Stomach (tissue), 9 donors: ENCODE results near the gene ECE1. TPM values are rescaled to one million over a fixed set of nuclear protein-coding genes. Genes with fewer than 3 reads are reported as not detected.
"Not testable (repeated sequence)": the region's sequence is repeated elsewhere in the genome, so short reads cannot be mapped to it uniquely, and the experiment has no call there.

Experiments
- DNase-seq, 2 donors: peaks; one replicate each; pipeline versions ENCODE4 v3.0.0 to v3.0.0-alpha.2; 2013 to 2019
- H3K27ac ChIP-seq, 5 donors: fragments of 200-600 bp in 4 of 5; sonication (generic) in 4 of 5; one replicate each; pipeline ENCODE4 v1.5.1; 2013 to 2019; ENCODE audit warnings: mild to moderate bottlenecking in 1 of 5, moderate library complexity in 1 of 5
- H3K27me3 ChIP-seq, 3 donors: fragments of 200-600 bp; sonication (generic); one replicate each; pipeline ENCODE4 v1.5.1; 2017 to 2019; ENCODE audit warnings: mixed run types in 1 of 3
- H3K36me3 ChIP-seq, 4 donors: fragments of 200-600 bp; sonication (generic); 1 replicate in 3 of 4; 2 replicates in 1 of 4; pipeline ENCODE4 v1.5.1; 2016 to 2019
- H3K4me1 ChIP-seq, 4 donors: fragments of 200-600 bp; sonication (generic); one replicate each; pipeline ENCODE4 v1.5.1; 2016 to 2019
- H3K4me3 ChIP-seq, 4 donors: fragments of 200-600 bp; sonication (generic) in 3 of 4; one replicate each; pipeline ENCODE4 v1.5.1; 2016 to 2019; ENCODE audit warnings: mild to moderate bottlenecking in 1 of 4
- H3K9me3 ChIP-seq, 4 donors: fragments of 200-600 bp; sonication (generic); one replicate each; pipeline ENCODE4 v1.5.1; 2016 to 2019
- CTCF ChIP-seq, 7 experiments: fragments of 450-650 bp in 4 of 7; fragments of 200-600 bp in 3 of 7; sonication (generic) in 3 of 7; IDR thresholded peaks; one replicate each; pipeline ENCODE4 v1.5.1; 2016 to 2019; ENCODE audit warnings: antibody characterized with exemption in 7 of 7, control low read depth in 2 of 7, mild to moderate bottlenecking in 1 of 7
- EP300 ChIP-seq: sonication (generic); formaldehyde crosslinking; IDR thresholded peaks from one replicate; pipeline ENCODE4 v1.6.1; 2017; ENCODE audit warnings: antibody characterized with exemption
- POLR2A ChIP-seq, 4 donors: fragments of 450-650 bp; IDR thresholded peaks; one replicate each; pipeline ENCODE4 v1.6.1; 2016; ENCODE audit warnings: antibody characterized with exemption in 4 of 4, control low read depth in 2 of 4, mild to moderate bottlenecking in 1 of 4, moderate library complexity in 1 of 4
- POLR2AphosphoS5 ChIP-seq, 3 donors: sonication (generic); formaldehyde crosslinking; IDR thresholded peaks; one replicate each; pipeline ENCODE4 v1.6.1; 2016; ENCODE audit warnings: antibody characterized with exemption in 3 of 3
- WGBS, 5 donors: extraction: QIAGEN DNeasy Blood & Tissue Kit in 3 of 5; methylation state at CpG; one replicate each; pipeline versions ENCODE4 v1.1.5 to v1.1.7; 2013 to 2018; 5-methylcytosine and 5-hydroxymethylcytosine counted together
- intact Hi-C: fragments of 100-400 bp; cut with DNase I; formaldehyde crosslinking; loops from one replicate; pipeline ENCODE4 v1.15.1; 2023; ENCODE audit warnings: low total_unique reads
- polyA plus RNA-seq, 3 donors: library from polyadenylated mRNA; stranded (reverse); fragments of 200-250 nt; gene quantifications; one replicate each; pipeline ENCODE4 v1.2.3, GENCODE V29; 2013
- total RNA-seq, 5 donors: library from RNA; depleted of rRNA; stranded (reverse); fragments of >200 nt; gene quantifications; one replicate each; pipeline versions ENCODE4 v1.1.0 to v1.2.3, GENCODE V29; 2014 to 2016
- donor health status: healthy with polysubstance abuse.
- donor health status: Bipolar disorder and iron deficiency.
- donor health status: healthy.

The ECE1 gene
- total and polyA plus RNA-seq, 8 donors: 17.6 to 574 (median 42.6) TPM

GRCh38 chr1:21175670-21176581 lies 114.3 kb downstream of the ECE1 start:
- Histone ChIP-seq H3K4me3 (peak overlapping the region; percentile 78 to 93 (median 83)), H3K27me3 (no peaks in the 10 kb centered on the region), H3K4me1 (peaks cover 11 to 51% (median 25%) of the 10 kb centered on the region in 4 donors), H3K27ac (peak overlapping the region; percentile 92 to 96 (median 95)), H3K9me3 (no peaks in the 10 kb centered on the region), H3K36me3 (peaks cover 0 to 3% (median 0%) of the 10 kb centered on the region in 4 donors)
- 0 to 1% (median 0%) methylated on average over 9 to 67 of the region's 69 CpGs for WGBS, 5 donors
- DNase-seq: peak; percentile 37 to 73
- intact Hi-C loops: no loop called here
- TF ChIP-seq POLR2AphosphoS5 (IDR thresholded peaks at IDR 0.05) (no peak), CTCF (IDR thresholded peaks at IDR 0.05) (no peak), EP300 (no peak), POLR2A (IDR thresholded peaks at IDR 0.05) (no peak)

DNA sequence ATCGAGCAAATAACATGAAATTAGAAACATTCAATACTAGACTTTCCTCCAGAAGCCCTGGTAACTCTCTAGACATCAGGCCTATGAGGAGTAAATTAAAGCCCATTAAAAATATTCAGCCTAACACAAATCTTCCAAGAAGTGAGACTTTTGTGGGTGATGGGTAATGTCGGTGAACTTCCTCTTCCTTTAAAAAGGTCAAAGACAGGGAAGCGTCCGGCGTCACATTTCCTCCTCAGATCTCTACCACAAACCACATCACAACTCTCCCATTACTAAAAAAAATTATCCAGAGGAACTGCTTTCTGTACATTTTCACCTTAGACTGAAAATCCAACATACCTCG lies 115.0 kb downstream of the ECE1 start:
- no peaks in the 10 kb centered on the region for H3K27me3 ChIP-seq
- no peaks in the 10 kb centered on the region for H3K9me3 ChIP-seq
- H3K36me3 ChIP-seq: peaks cover 0 to 6% (median 2%) of the 10 kb centered on the region in 4 donors
- H3K27ac ChIP-seq: peak overlapping the region in 4 of 5 donors; percentile 92 to 96 (median 94)
- TF ChIP-seq POLR2A (IDR thresholded peaks at IDR 0.05) (no peak), POLR2AphosphoS5 (IDR thresholded peaks at IDR 0.05) (no peak), CTCF (IDR thresholded peaks at IDR 0.05) (no peak), EP300 (no peak)
- peaks cover 11 to 57% (median 27%) of the 10 kb centered on the region in 4 donors for H3K4me1 ChIP-seq
- peak overlapping the region; percentile 78 to 93 (median 83) for H3K4me3 ChIP-seq
- intact Hi-C loops: no loop called here
- peak; percentile 49 to 69 for DNase-seq
- 0 to 1% (median 1%) methylated on average over 6 of the region's 6 CpGs for WGBS, 5 donors

DNA sequence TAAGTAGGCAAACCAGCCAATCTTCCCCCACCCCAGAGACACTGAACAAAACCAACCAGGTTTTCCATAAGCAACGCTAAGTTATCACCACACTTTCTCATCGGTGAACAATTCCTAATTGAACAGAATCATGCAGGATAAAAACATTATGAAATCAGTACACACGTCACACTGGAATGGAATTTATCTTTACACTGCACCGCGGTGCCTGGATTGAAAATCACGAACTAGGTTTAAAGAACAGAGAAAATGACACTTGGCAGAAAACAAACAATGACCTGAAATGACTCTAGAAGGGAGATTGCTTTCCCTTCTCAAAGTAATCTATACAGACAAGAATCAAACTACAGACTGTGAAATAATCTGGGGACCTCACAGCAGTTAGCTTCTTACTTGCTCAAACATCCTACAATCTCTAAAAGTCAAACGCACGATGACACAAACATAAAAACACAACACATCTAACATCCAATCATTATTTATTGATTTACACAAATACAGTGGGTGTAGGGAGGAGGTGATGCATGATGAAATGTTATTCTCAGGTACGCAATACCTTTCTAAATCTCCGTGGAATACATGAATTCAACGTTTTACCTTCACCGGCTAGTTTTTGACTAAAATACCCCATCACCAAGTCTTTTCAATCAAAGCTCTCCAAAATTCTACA lies 115.5 kb downstream of the ECE1 start:
- H3K27ac ChIP-seq: peak overlapping the region in 4 of 5 donors; percentile 92 to 96 (median 94)
- intact Hi-C loops: no loop called here
- H3K27me3 ChIP-seq: no peaks in the 10 kb centered on the region
- no peak for TF ChIP-seq EP300
- no peak for TF ChIP-seq POLR2A (IDR thresholded peaks at IDR 0.05)
- peak in 1 of 3 donors; percentile 17 for TF ChIP-seq POLR2AphosphoS5 (IDR thresholded peaks at IDR 0.05)
- no peaks in the 10 kb centered on the region for H3K9me3 ChIP-seq
- peaks cover 11 to 59% (median 27%) of the 10 kb centered on the region in 4 donors for H3K4me1 ChIP-seq
- 7 to 21% (median 16%) methylated on average over 12 of the region's 12 CpGs for WGBS, 5 donors
- H3K4me3 ChIP-seq: peak overlapping the region; percentile 78 to 93 (median 83)
- peak in 1 of 2 donors; percentile 46 for DNase-seq
- peaks cover 0 to 11% (median 6%) of the 10 kb centered on the region in 4 donors for H3K36me3 ChIP-seq

DNA sequence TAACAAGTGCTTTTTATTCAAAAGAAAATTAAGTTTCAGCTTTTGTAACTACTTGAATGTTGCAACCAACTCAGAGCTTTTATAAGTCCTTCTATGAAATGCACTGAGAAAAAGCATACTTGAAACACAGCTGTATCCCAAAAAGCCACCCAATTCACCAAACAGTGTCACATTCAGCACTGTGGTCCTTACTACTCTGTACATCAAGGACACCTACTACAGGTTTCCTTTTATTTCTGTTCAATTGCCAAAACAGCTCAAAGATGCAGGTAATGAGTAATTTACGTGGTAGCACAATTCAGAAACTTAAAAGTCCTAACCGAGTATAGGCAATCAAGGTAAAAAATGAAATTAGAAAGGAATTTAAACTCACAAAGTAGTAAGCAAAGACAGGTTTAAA lies 116.0 kb downstream of the ECE1 start:
- intact Hi-C loops: no loop called here
- H3K4me3 ChIP-seq: peak overlapping the region; percentile 78 to 93 (median 83)
- peaks cover 11 to 59% (median 27%) of the 10 kb centered on the region in 4 donors for H3K4me1 ChIP-seq
- no peak for DNase-seq
- peaks cover 0 to 17% (median 8%) of the 10 kb centered on the region in 4 donors for H3K36me3 ChIP-seq
- 29 to 46% (median 35%) methylated on average over 2 of the region's 2 CpGs for WGBS, 5 donors
- no peak for TF ChIP-seq CTCF (IDR thresholded peaks at IDR 0.05)
- no peak for TF ChIP-seq POLR2A (IDR thresholded peaks at IDR 0.05)
- TF ChIP-seq POLR2AphosphoS5 (IDR thresholded peaks at IDR 0.05): no peak
- TF ChIP-seq EP300: no peak
- peak overlapping the region in 4 of 5 donors; percentile 92 to 96 (median 94) for H3K27ac ChIP-seq
- no peaks in the 10 kb centered on the region for H3K9me3 ChIP-seq
- no peaks in the 10 kb centered on the region for H3K27me3 ChIP-seq

GRCh38 chr1:21173096-21173495 lies 117.2 kb downstream of the ECE1 start:
- 87 to 91% (median 88%) methylated on average over 12 of the region's 12 CpGs for WGBS, 5 donors
- H3K9me3 ChIP-seq, H3K4me3 ChIP-seq, intact Hi-C loops, H3K27me3 ChIP-seq, DNase-seq: not testable (repeated sequence)
- Histone ChIP-seq H3K27ac (peak overlapping the region in 2 of 5 donors; percentile 92 to 96), H3K4me1 (peaks cover 11 to 59% (median 27%) of the 10 kb centered on the region in 4 donors), H3K36me3 (peaks cover 0 to 28% (median 20%) of the 10 kb centered on the region in 4 donors)

- peak overlapping the region in 1 of 5 donors; percentile 55 for H3K27ac ChIP-seq
- 35 to 61% (median 46%) methylated on average over 4 of the region's 4 CpGs for WGBS, 5 donors
- H3K9me3 ChIP-seq, H3K27me3 ChIP-seq, H3K4me3 ChIP-seq, intact Hi-C loops: not testable (repeated sequence)
- peaks cover 0 to 48% (median 38%) of the 10 kb centered on the region in 4 donors for H3K36me3 ChIP-seq
- DNase-seq: peak in 1 of 2 donors; percentile 65
- H3K4me1 ChIP-seq: peaks cover 3 to 51% (median 25%) of the 10 kb centered on the region in 4 donors
These were observed 119.4 kb downstream of the ECE1 start for GRCh38 chr1:21170837-21171236.
